Embryonic facial prominence (tissue), 1 donor: ENCODE results near the gene IGFBP4.

Experiments
- DNase-seq: peaks from one replicate; pipeline ENCODE4 v3.0.0-alpha.2; 2016; ENCODE audit errors: extremely low spot score

IGFBP4 gene

GRCh38 chr17:40490289-40490853 lies 47.1 kb downstream of the IGFBP4 start:
- DNase-seq = no peak

GRCh38 chr17:40490982-40491381 lies 47.7 kb downstream of the IGFBP4 start:
- no peak for DNase-seq

GRCh38 chr17:40491486-40491885 lies 48.2 kb downstream of the IGFBP4 start:
- DNase-seq = no peak

GRCh38 chr17:40493697-40494096 lies 50.4 kb downstream of the IGFBP4 start:
- no peak for DNase-seq

- no peak for DNase-seq
These were observed 51.9 kb downstream of the IGFBP4 start for GRCh38 chr17:40495140-40495539.

- no peak for DNase-seq
These were observed 52.9 kb downstream of the IGFBP4 start for GRCh38 chr17:40496170-40496569.

- DNase-seq = no peak
These were observed 53.6 kb downstream of the IGFBP4 start for GRCh38 chr17:40496634-40497420.

- DNase-seq = no peak
These were observed 54.4 kb downstream of the IGFBP4 start for GRCh38 chr17:40497695-40498094.

GRCh38 chr17:40498281-40499084 lies 55.2 kb downstream of the IGFBP4 start:
- no peak for DNase-seq

GRCh38 chr17:40499551-40500189 lies 56.4 kb downstream of the IGFBP4 start:
- no peak for DNase-seq

GRCh38 chr17:40500190-40500589 lies 56.9 kb downstream of the IGFBP4 start:
- no peak for DNase-seq

GRCh38 chr17:40500709-40501108 lies 57.5 kb downstream of the IGFBP4 start:
- no peak for DNase-seq

- no peak for DNase-seq
These were observed 58.3 kb downstream of the IGFBP4 start, which contains the start of gene TNS4 for GRCh38 chr17:40501499-40501911. Gene TNS4 (minus strand): TSS chr17:40501623. CDS start chr17:40496425, 5,198 bp downstream.

- DNase-seq = no peak
These were observed 59.5 kb downstream of the IGFBP4 start for GRCh38 chr17:40502716-40503115.

- DNase-seq = no peak
These were observed 59.9 kb downstream of the IGFBP4 start for GRCh38 chr17:40503154-40503553.

- DNase-seq = no peak
These were observed 63.5 kb downstream of the IGFBP4 start for GRCh38 chr17:40506786-40507185.
